HG03175 (cell line): Measurements from ENCODE around the gene HOXA13.

ENCODE experiments used
- ATAC-seq: cut with Tn5 transposase; IDR thresholded peaks from one replicate; pipeline ENCODE4 v1.9.1; 2021; ENCODE audit warnings: mild to moderate bottlenecking, moderate library complexity; ENCODE audit not compliant: unreplicated experiment

The HOXA13 gene

DNA sequence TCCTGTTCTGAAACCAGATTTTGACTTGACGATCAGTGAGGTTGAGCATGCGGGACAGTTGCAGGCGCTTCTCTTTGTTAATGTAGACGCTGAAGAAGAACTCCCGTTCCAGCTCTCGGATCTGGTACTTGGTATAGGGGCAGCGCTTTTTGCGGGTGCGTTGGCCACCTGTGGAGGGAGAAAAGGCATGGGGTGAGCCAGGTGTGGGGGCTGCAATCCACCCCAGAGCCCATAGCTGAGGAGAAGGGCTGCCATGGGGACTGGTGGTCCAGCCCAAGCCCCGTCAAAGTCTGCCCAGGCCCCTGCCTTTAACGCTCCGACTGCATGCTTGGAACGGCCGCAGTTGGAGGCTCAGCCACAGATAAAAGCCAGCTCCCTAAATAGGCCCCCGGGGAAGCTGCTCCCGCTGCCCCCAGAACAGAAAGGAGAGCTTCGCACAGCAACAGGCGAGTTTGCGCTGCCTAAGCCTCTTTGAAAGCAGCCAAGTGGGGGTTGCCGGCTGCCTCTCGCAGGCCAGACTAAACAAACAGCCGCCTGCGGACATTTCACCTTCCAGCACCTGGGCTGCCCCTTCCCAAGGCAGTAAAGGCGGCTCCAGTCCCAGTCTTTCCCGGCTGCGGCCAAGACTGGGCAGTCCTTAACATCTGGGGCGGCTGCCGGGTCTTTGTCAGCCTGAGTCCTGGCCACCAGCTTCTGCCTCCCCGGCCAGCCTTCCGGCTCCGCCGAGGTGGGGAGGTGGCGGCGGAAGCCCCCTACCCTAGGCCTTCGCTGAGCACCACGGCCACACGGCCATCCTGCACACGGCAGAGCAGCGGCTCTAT is 16.8 kb downstream of the HOXA13 start:
- no peak for ATAC-seq

- ATAC-seq, result no peak
Observed at GRCh38 chr7:27182285-27182841, 17.5 kb downstream of the HOXA13 start.

DNA sequence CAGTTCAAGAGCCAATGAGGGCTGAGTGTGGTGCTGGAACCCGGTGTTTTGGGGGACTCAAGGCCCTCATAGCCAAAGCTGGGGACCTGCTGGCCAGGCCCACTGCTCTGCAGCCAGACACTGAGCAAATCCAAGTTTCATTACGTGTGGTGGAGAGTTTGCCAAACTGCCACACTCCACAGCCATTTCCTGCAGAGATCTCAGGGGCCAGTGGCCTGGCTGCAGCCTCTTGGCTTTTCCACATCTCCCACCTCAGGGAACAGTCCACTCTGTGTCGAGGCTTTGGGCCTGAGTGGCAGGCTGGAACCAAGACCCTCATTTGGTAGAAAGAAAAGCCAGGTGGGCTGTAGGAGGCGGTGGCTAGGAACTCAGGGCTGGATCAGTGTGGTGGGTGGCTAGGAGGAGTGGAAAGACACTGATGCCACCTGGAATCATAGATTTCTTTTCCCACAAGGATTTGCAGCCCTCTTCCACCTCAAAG is 18.1 kb downstream of the HOXA13 start:
- ATAC-seq, result no peak

GRCh38 chr7:27180431-27181420 is 19.2 kb downstream of the HOXA13 start:
- no peak for ATAC-seq

GRCh38 chr7:27179503-27180430 is 20.1 kb downstream of the HOXA13 start:
- no peak for ATAC-seq

DNA sequence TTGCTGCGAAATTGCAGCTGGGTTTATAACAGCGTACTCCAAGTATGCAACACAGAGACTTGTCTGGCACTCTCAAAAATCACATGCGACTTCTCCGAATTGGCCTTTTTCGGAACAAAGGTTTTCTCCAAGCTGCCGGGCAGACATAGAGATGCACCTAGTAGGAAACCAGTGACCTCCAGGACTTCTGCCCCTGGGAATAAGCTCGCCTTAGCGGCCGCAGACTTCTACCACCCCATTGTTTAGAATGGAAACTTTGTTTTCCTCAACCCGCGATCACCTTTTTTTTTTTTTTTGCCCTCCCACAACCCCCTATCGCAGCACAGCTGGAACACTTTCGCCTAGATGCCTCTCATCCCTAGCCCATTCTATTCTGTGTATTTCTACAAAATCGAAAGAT is 20.9 kb downstream of the HOXA13 start:
- no peak for ATAC-seq

DNA sequence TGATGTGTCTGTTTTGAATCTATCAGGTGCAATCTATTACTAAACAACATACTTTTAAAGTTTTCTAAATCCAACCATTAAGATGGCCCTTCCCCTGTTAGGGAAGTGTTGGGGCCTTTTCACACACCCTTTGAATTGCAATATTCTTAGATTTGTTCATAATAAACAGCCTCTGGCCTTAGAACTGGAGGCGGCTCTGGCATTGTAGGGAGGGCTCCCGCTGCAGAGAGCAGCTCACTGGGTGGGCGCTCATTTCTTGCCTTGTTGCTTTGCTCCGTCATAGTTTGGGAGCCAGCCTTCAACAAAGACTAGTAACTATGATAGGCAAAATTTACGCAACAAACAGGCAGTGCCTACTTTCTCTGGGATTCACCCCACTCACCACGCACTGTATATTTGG is 21.5 kb downstream of the HOXA13 start:
- no peak for ATAC-seq

- ATAC-seq, result no peak
Observed at GRCh38 chr7:27177795-27178320, 22.0 kb downstream of the HOXA13 start.

DNA sequence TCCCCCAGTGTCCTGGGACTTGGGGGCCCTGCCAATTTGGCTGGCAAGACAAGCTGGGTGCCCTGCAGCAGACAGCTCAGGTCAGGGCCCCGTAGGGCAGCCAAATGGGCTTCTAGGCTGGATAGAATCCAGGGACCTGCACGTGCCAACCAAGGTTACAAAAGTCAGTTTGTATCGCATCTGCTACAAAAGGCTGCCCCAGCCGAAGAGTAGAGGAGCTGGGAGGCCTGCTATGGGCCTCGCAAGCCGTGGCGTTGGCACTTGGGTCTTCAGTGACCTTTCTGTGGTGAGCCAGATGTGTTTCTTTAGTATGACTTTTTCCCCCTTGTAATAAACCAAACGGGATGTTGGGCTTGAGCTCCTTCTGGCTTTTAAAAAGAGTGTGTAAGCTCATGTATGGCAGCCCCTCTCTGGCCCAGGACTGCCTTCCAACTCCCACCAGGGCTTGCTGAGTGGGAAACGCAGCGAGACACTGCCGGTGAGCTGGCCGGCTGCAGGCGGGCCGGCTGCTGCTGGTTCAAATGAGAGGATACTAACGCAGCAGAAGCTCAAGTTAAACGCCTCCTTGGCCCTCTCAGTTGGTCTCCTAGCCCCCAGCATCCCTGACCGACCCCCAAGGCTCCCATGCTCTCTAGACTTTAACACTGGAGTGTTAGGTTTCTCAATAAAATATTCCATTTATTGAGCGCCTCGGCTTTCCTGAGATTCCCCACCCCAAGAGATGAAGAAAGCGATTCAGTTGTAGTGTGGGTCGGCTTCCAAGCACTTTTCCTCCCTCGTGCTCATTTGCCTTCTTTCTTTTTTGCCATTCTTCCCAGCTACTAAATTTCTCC is 22.7 kb downstream of the HOXA13 start:
- no peak for ATAC-seq

- no peak for ATAC-seq
Observed at GRCh38 chr7:27176524-27176845, 23.4 kb downstream of the HOXA13 start.

GRCh38 chr7:27175626-27176523 is 24.0 kb downstream of the HOXA13 start:
- ATAC-seq, result no peak

- no peak for ATAC-seq
Observed at GRCh38 chr7:27174874-27175625, 24.8 kb downstream of the HOXA13 start.

GRCh38 chr7:27173956-27174873 is 25.7 kb downstream of the HOXA13 start, which contains the start of gene HOXA10:
HOXA10 (minus strand) TSS chr7:27174320; CDS start chr7:27174306, 14 bp downstream.
- no peak for ATAC-seq

DNA sequence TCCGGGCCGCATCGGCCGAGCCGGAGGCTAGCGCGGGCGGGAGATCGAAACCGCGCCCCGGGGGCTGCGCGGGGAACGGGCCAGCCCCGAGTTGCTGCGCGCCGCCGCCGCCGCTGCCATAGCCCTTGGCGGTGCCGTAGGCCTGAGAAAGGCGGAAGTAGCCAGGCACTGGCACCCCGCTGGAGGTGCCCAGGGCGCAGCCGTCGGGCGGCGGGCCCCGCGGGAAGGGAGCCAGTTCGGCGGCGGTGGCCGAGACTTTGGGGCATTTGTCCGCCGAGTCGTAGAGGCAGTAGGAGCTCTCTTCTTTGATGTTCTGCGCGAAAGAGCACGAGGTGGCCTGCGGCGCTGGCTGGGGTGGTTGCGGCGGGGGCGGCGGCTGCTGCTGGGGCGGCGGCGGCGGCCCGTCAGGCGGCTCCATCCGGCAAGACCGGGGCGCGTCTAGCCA is 26.4 kb downstream of the HOXA13 start:
- ATAC-seq, result no peak

- ATAC-seq, result no peak
Observed at GRCh38 chr7:27172823-27173510, 26.9 kb downstream of the HOXA13 start.

GRCh38 chr7:27172315-27172774 is 27.5 kb downstream of the HOXA13 start:
- no peak for ATAC-seq
